HG03196 (cell line): Measurements from ENCODE around the gene KRTAP19-1.

Source experiments
- ATAC-seq: cut with Tn5 transposase; IDR thresholded peaks from one replicate; pipeline ENCODE4 v1.9.1; 2021; ENCODE audit not compliant: unreplicated experiment

The KRTAP19-1 gene

GRCh38 chr21:30430170-30430655 lies 50.0 kb downstream of the KRTAP19-1 start, which contains the start of gene KRTAP13-4:
KRTAP13-4 (plus strand) TSS chr21:30430220; CDS start chr21:30430276, 56 bp downstream.
- ATAC-seq: no peak
